OCI-LY3 (cell line): ENCODE results near the gene ZSCAN29.

Experiments used
- H2AFZ ChIP-seq: fragments of 200-600, 300-600 bp; shearing (Covaris generic); 2 replicates; pipeline ENCODE4 v1.6.0; 2014; ENCODE audit warnings: antibody characterized with exemption, low read depth, low read length
- H3K27ac ChIP-seq: fragments of 200-600, 300-600 bp; sonication (generic); 2 replicates; pipeline ENCODE4 v1.5.1; 2014; ENCODE audit warnings: mild to moderate bottlenecking, low read length, moderate library complexity, mixed read lengths
- H3K27me3 ChIP-seq: fragments of 200-600, 300-600 bp; sonication (generic); 2 replicates; pipeline ENCODE4 v1.6.1; 2014; ENCODE audit warnings: low read depth, low read length, mixed read lengths
- H3K36me3 ChIP-seq: fragments of 200-600, 300-600 bp; sonication (generic); replicated peaks from 2 replicates; pipeline ENCODE3; 2014; ENCODE audit warnings: low read depth, low read length, mixed read lengths
- H3K4me1 ChIP-seq: fragments of 300-600, 200-600 bp; sonication (generic); 2 replicates; pipeline ENCODE4 v1.6.1; 2014; ENCODE audit warnings: low read length, mixed read lengths
- H3K4me2 ChIP-seq: fragments of 200-600, 300-600 bp; sonication (generic); 2 replicates; pipeline ENCODE4 v1.6.1; 2014; ENCODE audit warnings: low read length, mixed read lengths
- H3K4me3 ChIP-seq: fragments of 300-600, 200-600 bp; sonication (generic); 2 replicates; pipeline ENCODE4 v1.5.1; 2014; ENCODE audit warnings: antibody characterized with exemption, mild to moderate bottlenecking, low read length, moderate library complexity
- H3K79me2 ChIP-seq: fragments of 300-600, 200-600 bp; shearing (Covaris generic); 2 replicates; pipeline ENCODE4 v1.6.1; 2014; ENCODE audit warnings: mild to moderate bottlenecking, low read length, mixed read lengths
- H3K9ac ChIP-seq: fragments of 300-600, 200-600 bp; shearing (Covaris generic); 2 replicates; pipeline ENCODE4 v1.6.0; 2014; ENCODE audit warnings: mild to moderate bottlenecking, low read length, moderate library complexity
- H3K9me3 ChIP-seq: fragments of 200-600, 300-600 bp; shearing (Covaris generic); 2 replicates; pipeline ENCODE4 v1.6.1; 2014; ENCODE audit warnings: low read length, mixed read lengths; ENCODE audit not compliant: insufficient read depth
- H4K20me1 ChIP-seq: fragments of 200-600, 300-600 bp; sonication (generic); 2 replicates; pipeline ENCODE4 v1.6.1; 2016; ENCODE audit warnings: low read length, mixed read lengths; ENCODE audit not compliant: insufficient read depth
- CTCF ChIP-seq: fragments of 200-600, 300-600 bp; sonication (generic); IDR thresholded peaks from 2 replicates; pipeline ENCODE4 v1.5.1; 2014; ENCODE audit warnings: antibody characterized with exemption, low read length, low read depth
- EZH2phosphoT487 ChIP-seq: fragments of 200-600 bp; shearing (Covaris generic); IDR thresholded peaks from 2 replicates; pipeline ENCODE4 v1.6.1; 2018; ENCODE audit warnings: antibody characterized with exemption, mixed run types, low read depth

ZSCAN29 gene

GRCh38 chr15:43347114-43347513 is 23.7 kb downstream of the ZSCAN29 start:
- Histone ChIP-seq H3K4me2 (no peak overlapping the region), H3K79me2 (no peaks in the 10 kb centered on the region), H3K9me3 (no peaks in the 10 kb centered on the region), H4K20me1 (no peaks in the 10 kb centered on the region), H3K4me3 (no peak overlapping the region), H3K4me1 (no peaks in the 10 kb centered on the region), H3K36me3 (no peaks in the 10 kb centered on the region), H3K27me3 (no peaks in the 10 kb centered on the region), H3K27ac (no peak overlapping the region), H2AFZ (no peak overlapping the region), H3K9ac (no peak overlapping the region)
- no peak for TF ChIP-seq EZH2phosphoT487
- no peak for TF ChIP-seq CTCF

- Histone ChIP-seq H3K79me2 (no peaks in the 10 kb centered on the region), H2AFZ (no peak overlapping the region), H3K27ac (no peak overlapping the region), H3K9ac (no peak overlapping the region), H3K4me1 (no peaks in the 10 kb centered on the region), H3K9me3 (no peaks in the 10 kb centered on the region), H3K4me2 (no peak overlapping the region), H3K27me3 (no peaks in the 10 kb centered on the region), H4K20me1 (no peaks in the 10 kb centered on the region), H3K4me3 (no peak overlapping the region), H3K36me3 (no peaks in the 10 kb centered on the region)
- TF ChIP-seq EZH2phosphoT487: no peak
- TF ChIP-seq CTCF: peak; percentile 31; the same call in 1 of the 2 replicates
Measured at GRCh38 chr15:43346305-43346704, 24.5 kb downstream of the ZSCAN29 start.

- no peak overlapping the region for H3K27ac ChIP-seq
- H2AFZ ChIP-seq: peak overlapping the region; percentile 76; the same call in 1 of the 2 replicates
- H3K4me3 ChIP-seq: peak overlapping the region; percentile 60
- peaks cover under 1% of the 10 kb centered on the region for H3K4me1 ChIP-seq
- no peak overlapping the region for H3K9ac ChIP-seq
- TF ChIP-seq CTCF (no peak), EZH2phosphoT487 (no peak)
- peak overlapping the region; percentile 25 for H3K4me2 ChIP-seq
- H3K79me2 ChIP-seq: no peaks in the 10 kb centered on the region
- H3K9me3 ChIP-seq: no peaks in the 10 kb centered on the region
- no peaks in the 10 kb centered on the region for H3K36me3 ChIP-seq
- no peaks in the 10 kb centered on the region for H3K27me3 ChIP-seq
- no peaks in the 10 kb centered on the region for H4K20me1 ChIP-seq
Measured at GRCh38 chr15:43330780-43331087, 40.1 kb downstream of the ZSCAN29 start.

- peak within 1 kb of the TSS; percentile 60 for H3K4me3 ChIP-seq
- no peaks in the 10 kb centered on the region for H3K36me3 ChIP-seq
Measured at GRCh38 chr15:43329960-43330779, 40.7 kb downstream of the ZSCAN29 start, which contains the start of gene LCMT2. LCMT2 (minus strand) TSS chr15:43330573; CDS start chr15:43330489, 84 bp downstream.

More at GRCh38 chr15:43329960-43330779, 40.7 kb downstream of the ZSCAN29 start, which contains the start of gene LCMT2:
- H3K27me3 ChIP-seq: no peaks in the 10 kb centered on the region
- H3K9me3 ChIP-seq: no peaks in the 10 kb centered on the region
- no peaks in the 10 kb centered on the region for H4K20me1 ChIP-seq
- peaks cover 6% of the 10 kb centered on the region for H3K4me1 ChIP-seq
- no peak within 1 kb of the TSS for H3K9ac ChIP-seq
- H3K79me2 ChIP-seq: no peaks in the 10 kb centered on the region
- no peak within 1 kb of the TSS for H3K27ac ChIP-seq
- peak within 1 kb of the TSS; percentile 25 for H3K4me2 ChIP-seq
- H2AFZ ChIP-seq: peak within 1 kb of the TSS; percentile 76; the same call in 1 of the 2 replicates
- no peak for TF ChIP-seq EZH2phosphoT487
- TF ChIP-seq CTCF: no peak
